ENCODE data around the gene DHDDS. TPM values are rescaled to one million over a fixed set of nuclear protein-coding genes. Genes with fewer than 3 reads are reported as not detected.

Gene DHDDS
- total and polyA plus RNA-seq, 2 of the 13 experiments (the other 11 are each of a cell fraction or from before 2014, with no cell fraction given) = 18.9 to 28.3 TPM

- TF ChIP-seq NFKB2 (CRISPR knock-in tag; IDR thresholded peaks at IDR 0.05; ENCODE audit: borderline replicate concordance) (no peak), ZNF652 (CRISPR knock-in tag; IDR thresholded peaks at IDR 0.05; ENCODE audit: borderline replicate concordance, low read depth) (peak; percentile 49; the same call in 1 of the 2 replicates), RCOR2 (CRISPR knock-in tag; IDR thresholded peaks at IDR 0.05) (peak; percentile 96), SETDB1 (CRISPR knock-in tag; IDR thresholded peaks at IDR 0.05; ENCODE audit: borderline replicate concordance) (no peak), HMGXB4 (CRISPR knock-in tag; IDR thresholded peaks at IDR 0.05; ENCODE audit: borderline replicate concordance in 1 of 2, low read depth in 1 of 2) (peak; percentile 18 to 26; a peak in 1 of 4 replicates), RARG (CRISPR knock-in tag; IDR thresholded peaks at IDR 0.05; ENCODE audit: low read depth) (no peak), U2AF2 (IDR thresholded peaks at IDR 0.05; ENCODE audit: low read depth, low read length) (no peak), ZNF766 (CRISPR knock-in tag; IDR thresholded peaks at IDR 0.05; ENCODE audit: borderline replicate concordance) (no peak), ZKSCAN1 (IDR thresholded peaks at IDR 0.05; ENCODE audit: low read length) (no peak), ATF7 (IDR thresholded peaks at IDR 0.05) (peak; percentile 88), ATF7 (CRISPR knock-in tag; IDR thresholded peaks at IDR 0.05) (peak; percentile 76; the same call in 1 of the 2 replicates), ZNF564 (CRISPR knock-in tag; IDR thresholded peaks at IDR 0.05) (0 out of 2 replicates have a peak, but pooled peaks have one; percentile 42), MYNN (CRISPR knock-in tag; IDR thresholded peaks at IDR 0.05; ENCODE audit: low read depth) (no peak), ZNF333 (CRISPR knock-in tag; IDR thresholded peaks at IDR 0.05; ENCODE audit: borderline replicate concordance) (no peak), YEATS4 (CRISPR knock-in tag; IDR thresholded peaks at IDR 0.05; ENCODE audit: borderline replicate concordance) (no peak), PAF1 (CRISPR knock-in tag; IDR thresholded peaks at IDR 0.05) (no peak), SRSF4 (IDR thresholded peaks at IDR 0.05; ENCODE audit: low read depth, low read length, poor library complexity, severe bottlenecking) (no peak), BORCS8-MEF2B (CRISPR knock-in tag; IDR thresholded peaks at IDR 0.05) (0 out of 2 replicates have a peak, but pooled peaks have one; percentile 24), ZNF713 (CRISPR knock-in tag; IDR thresholded peaks at IDR 0.05) (no peak)
- TF ChIP-seq, protein P1, sequence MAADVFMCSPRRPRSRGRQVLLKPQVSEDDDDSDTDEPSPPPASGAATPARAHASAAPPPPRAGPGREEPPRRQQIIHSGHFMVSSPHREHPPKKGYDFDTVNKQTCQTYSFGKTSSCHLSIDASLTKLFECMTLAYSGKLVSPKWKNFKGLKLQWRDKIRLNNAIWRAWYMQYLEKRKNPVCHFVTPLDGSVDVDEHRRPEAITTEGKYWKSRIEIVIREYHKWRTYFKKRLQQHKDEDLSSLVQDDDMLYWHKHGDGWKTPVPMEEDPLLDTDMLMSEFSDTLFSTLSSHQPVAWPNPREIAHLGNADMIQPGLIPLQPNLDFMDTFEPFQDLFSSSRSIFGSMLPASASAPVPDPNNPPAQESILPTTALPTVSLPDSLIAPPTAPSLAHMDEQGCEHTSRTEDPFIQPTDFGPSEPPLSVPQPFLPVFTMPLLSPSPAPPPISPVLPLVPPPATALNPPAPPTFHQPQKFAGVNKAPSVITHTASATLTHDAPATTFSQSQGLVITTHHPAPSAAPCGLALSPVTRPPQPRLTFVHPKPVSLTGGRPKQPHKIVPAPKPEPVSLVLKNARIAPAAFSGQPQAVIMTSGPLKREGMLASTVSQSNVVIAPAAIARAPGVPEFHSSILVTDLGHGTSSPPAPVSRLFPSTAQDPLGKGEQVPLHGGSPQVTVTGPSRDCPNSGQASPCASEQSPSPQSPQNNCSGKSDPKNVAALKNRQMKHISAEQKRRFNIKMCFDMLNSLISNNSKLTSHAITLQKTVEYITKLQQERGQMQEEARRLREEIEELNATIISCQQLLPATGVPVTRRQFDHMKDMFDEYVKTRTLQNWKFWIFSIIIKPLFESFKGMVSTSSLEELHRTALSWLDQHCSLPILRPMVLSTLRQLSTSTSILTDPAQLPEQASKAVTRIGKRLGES (CRISPR knock-in tag; IDR thresholded peaks at IDR 0.05; ENCODE audit: borderline replicate concordance) = no peak
- TF ChIP-seq, protein P2, sequence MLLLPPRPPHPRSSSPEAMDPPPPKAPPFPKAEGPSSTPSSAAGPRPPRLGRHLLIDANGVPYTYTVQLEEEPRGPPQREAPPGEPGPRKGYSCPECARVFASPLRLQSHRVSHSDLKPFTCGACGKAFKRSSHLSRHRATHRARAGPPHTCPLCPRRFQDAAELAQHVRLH (CRISPR knock-in tag; IDR thresholded peaks at IDR 0.05; ENCODE audit: borderline replicate concordance, low read depth) = peak; percentile 88; the same call in 1 of the 2 replicates
- TF ChIP-seq, protein P3, sequence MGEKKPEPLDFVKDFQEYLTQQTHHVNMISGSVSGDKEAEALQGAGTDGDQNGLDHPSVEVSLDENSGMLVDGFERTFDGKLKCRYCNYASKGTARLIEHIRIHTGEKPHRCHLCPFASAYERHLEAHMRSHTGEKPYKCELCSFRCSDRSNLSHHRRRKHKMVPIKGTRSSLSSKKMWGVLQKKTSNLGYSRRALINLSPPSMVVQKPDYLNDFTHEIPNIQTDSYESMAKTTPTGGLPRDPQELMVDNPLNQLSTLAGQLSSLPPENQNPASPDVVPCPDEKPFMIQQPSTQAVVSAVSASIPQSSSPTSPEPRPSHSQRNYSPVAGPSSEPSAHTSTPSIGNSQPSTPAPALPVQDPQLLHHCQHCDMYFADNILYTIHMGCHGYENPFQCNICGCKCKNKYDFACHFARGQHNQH (CRISPR knock-in tag; IDR thresholded peaks at IDR 0.05) = peak; percentile 73; the same call in 1 of the 2 replicates
- TF ChIP-seq, protein P4, sequence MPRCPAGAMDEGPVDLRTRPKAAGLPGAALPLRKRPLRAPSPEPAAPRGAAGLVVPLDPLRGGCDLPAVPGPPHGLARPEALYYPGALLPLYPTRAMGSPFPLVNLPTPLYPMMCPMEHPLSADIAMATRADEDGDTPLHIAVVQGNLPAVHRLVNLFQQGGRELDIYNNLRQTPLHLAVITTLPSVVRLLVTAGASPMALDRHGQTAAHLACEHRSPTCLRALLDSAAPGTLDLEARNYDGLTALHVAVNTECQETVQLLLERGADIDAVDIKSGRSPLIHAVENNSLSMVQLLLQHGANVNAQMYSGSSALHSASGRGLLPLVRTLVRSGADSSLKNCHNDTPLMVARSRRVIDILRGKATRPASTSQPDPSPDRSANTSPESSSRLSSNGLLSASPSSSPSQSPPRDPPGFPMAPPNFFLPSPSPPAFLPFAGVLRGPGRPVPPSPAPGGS (CRISPR knock-in tag; IDR thresholded peaks at IDR 0.05) = peak; percentile 71
Measured at GRCh38 chr1:26387447-26387846, 44.7 kb upstream of the DHDDS start (continued).
